HG02852 (cell line): ENCODE results near the gene AURKA.
A peak's percentile ranks its signal among the peaks of the same experiment; 100 is the strongest.
"Not testable (repeated sequence)": the region's sequence is repeated elsewhere in the genome, so short reads cannot be mapped to it uniquely, and the experiment has no call there.

ENCODE experiments used
- ATAC-seq: cut with Tn5 transposase; IDR thresholded peaks from one replicate; pipeline ENCODE4 v1.9.1; 2021; ENCODE audit warnings: mild to moderate bottlenecking, moderate library complexity; ENCODE audit not compliant: unreplicated experiment

The AURKA gene

GRCh38 chr20:56360133-56360907 is 31.7 kb downstream of the AURKA start:
- no peak for ATAC-seq

GRCh38 chr20:56359212-56360132 is 32.5 kb downstream of the AURKA start:
- peak; percentile 29 for ATAC-seq

GRCh38 chr20:56358600-56359211 is 33.3 kb downstream of the AURKA start, which contains the start of gene FAM210B:
Gene FAM210B (plus strand): TSS chr20:56358974. CDS start chr20:56359006, 32 bp downstream.
- ATAC-seq, result peak; percentile 96

GRCh38 chr20:56358070-56358469 is 33.9 kb downstream of the AURKA start:
- ATAC-seq, result no peak

- ATAC-seq, result no peak
Observed at GRCh38 chr20:56353356-56353755, 38.7 kb downstream of the AURKA start.

- ATAC-seq, result no peak
Observed at GRCh38 chr20:56352345-56353055, 39.5 kb downstream of the AURKA start.

- no peak for ATAC-seq
Observed at GRCh38 chr20:56350842-56351241, 41.2 kb downstream of the AURKA start.

- ATAC-seq, result no peak
Observed at GRCh38 chr20:56348746-56349145, 43.3 kb downstream of the AURKA start.

GRCh38 chr20:56348305-56348693 is 43.7 kb downstream of the AURKA start:
- ATAC-seq, result no peak

GRCh38 chr20:56347628-56348304 is 44.2 kb downstream of the AURKA start:
- no peak for ATAC-seq

- ATAC-seq, result no peak
Observed at GRCh38 chr20:56345911-56346310, 46.1 kb downstream of the AURKA start.

GRCh38 chr20:56343861-56344381 is 48.1 kb downstream of the AURKA start:
- peak; percentile 69 for ATAC-seq

- ATAC-seq, result no peak
Observed at GRCh38 chr20:56342783-56343182, 49.2 kb downstream of the AURKA start.

GRCh38 chr20:56336709-56337108 is 55.3 kb downstream of the AURKA start:
- ATAC-seq, result not testable (repeated sequence)

GRCh38 chr20:56328861-56329260 is 63.2 kb downstream of the AURKA start:
- ATAC-seq, result no peak

- ATAC-seq, result no peak
Observed at GRCh38 chr20:56324806-56325205, 67.2 kb downstream of the AURKA start.

GRCh38 chr20:56323656-56324055 is 68.4 kb downstream of the AURKA start:
- ATAC-seq, result no peak

- no peak for ATAC-seq
Observed at GRCh38 chr20:56323206-56323605, 68.8 kb downstream of the AURKA start.

- no peak for ATAC-seq
Observed at GRCh38 chr20:56322681-56323080, 69.3 kb downstream of the AURKA start.
